ENCODE measurements around the gene TMEM30B. TPM values are rescaled to one million over a fixed set of nuclear protein-coding genes. Genes with fewer than 3 reads are reported as not detected.

Gene TMEM30B
- total RNA-seq, 2 donors from 2014 or later, result 2.0 to 3.7 TPM

GRCh38 chr14:61264010-61264571, 17.0 kb downstream of the TMEM30B start:
- Histone ChIP-seq H3K36me3 (no peaks in the 10 kb centered on the region), H3K4me3 (no peak overlapping the region), H3K27me3 (no peaks in the 10 kb centered on the region), H3K9me3 (no peaks in the 10 kb centered on the region), H3K27ac (no peak overlapping the region), H3K4me1 (no peaks in the 10 kb centered on the region)
- TF ChIP-seq, protein P1, sequence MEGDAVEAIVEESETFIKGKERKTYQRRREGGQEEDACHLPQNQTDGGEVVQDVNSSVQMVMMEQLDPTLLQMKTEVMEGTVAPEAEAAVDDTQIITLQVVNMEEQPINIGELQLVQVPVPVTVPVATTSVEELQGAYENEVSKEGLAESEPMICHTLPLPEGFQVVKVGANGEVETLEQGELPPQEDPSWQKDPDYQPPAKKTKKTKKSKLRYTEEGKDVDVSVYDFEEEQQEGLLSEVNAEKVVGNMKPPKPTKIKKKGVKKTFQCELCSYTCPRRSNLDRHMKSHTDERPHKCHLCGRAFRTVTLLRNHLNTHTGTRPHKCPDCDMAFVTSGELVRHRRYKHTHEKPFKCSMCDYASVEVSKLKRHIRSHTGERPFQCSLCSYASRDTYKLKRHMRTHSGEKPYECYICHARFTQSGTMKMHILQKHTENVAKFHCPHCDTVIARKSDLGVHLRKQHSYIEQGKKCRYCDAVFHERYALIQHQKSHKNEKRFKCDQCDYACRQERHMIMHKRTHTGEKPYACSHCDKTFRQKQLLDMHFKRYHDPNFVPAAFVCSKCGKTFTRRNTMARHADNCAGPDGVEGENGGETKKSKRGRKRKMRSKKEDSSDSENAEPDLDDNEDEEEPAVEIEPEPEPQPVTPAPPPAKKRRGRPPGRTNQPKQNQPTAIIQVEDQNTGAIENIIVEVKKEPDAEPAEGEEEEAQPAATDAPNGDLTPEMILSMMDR (IDR thresholded peaks at IDR 0.05), result no peak
- no peak for DNase-seq (ENCODE audit: low spot score)

GRCh38 chr14:61262082-61262481, 19.1 kb downstream of the TMEM30B start:
- H3K27me3 ChIP-seq, result no peaks in the 10 kb centered on the region
- no peak overlapping the region for H3K27ac ChIP-seq
- no peaks in the 10 kb centered on the region for H3K36me3 ChIP-seq
- TF ChIP-seq, protein P1 (IDR thresholded peaks at IDR 0.05), result no peak
- no peaks in the 10 kb centered on the region for H3K9me3 ChIP-seq
- no peak for DNase-seq (ENCODE audit: low spot score)
- no peak overlapping the region for H3K4me3 ChIP-seq
- H3K4me1 ChIP-seq, result no peaks in the 10 kb centered on the region

DNA sequence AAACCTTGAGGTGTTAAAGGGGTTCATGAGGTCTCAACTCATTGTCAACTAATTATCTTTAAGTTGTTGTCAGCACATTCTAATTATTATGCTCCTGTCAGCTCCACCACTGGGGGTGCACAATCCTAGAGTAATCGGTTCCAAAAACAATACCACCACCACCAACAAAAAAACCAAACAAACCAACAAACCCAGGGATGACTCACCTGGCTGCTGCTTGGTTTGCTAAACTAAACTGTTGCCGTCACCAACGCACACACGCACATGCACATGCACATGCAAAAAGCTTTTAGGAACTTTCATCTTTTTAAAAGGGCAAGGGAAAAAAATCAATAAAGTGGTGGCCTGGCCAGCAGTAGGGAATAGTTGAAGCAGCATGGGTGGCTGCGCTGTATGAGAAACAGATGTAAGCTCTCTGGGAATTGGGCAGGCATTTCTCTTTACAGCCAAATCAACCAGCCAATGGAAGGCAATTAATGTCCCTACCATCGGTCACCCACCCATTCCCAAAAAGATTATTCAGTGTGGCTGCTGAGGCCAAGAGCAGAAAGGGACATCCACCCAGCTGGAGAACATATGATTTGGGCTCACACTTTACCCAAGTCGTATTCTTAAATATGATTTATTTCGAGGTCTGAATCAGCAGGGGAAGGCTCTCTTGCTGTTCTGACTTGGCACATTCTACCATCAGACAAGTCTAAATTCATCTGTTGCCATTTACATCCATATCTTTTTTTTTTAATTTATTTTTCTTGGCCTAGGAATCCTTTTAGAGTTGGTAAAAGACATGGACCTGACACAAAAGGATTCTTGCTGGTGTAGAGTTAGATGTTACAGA, 20.0 kb downstream of the TMEM30B start:
- TF ChIP-seq, protein P1 (IDR thresholded peaks at IDR 0.05), result no peak
- H3K4me1 ChIP-seq, result no peaks in the 10 kb centered on the region
- no peaks in the 10 kb centered on the region for H3K27me3 ChIP-seq
- H3K27ac ChIP-seq, result no peak overlapping the region
- H3K36me3 ChIP-seq, result no peaks in the 10 kb centered on the region
- no peak for DNase-seq (ENCODE audit: low spot score)
- H3K4me3 ChIP-seq, result no peak overlapping the region
- H3K9me3 ChIP-seq, result no peaks in the 10 kb centered on the region

- H3K27me3 ChIP-seq, result no peaks in the 10 kb centered on the region
- H3K4me1 ChIP-seq, result no peaks in the 10 kb centered on the region
- TF ChIP-seq, protein P1 (IDR thresholded peaks at IDR 0.05), result no peak
- H3K9me3 ChIP-seq, result no peaks in the 10 kb centered on the region
- DNase-seq (ENCODE audit: low spot score), result no peak
- H3K27ac ChIP-seq, result no peak overlapping the region
- no peaks in the 10 kb centered on the region for H3K36me3 ChIP-seq
- H3K4me3 ChIP-seq, result no peak overlapping the region
Observed at GRCh38 chr14:61258985-61259384, 22.2 kb downstream of the TMEM30B start.

- no peak overlapping the region for H3K27ac ChIP-seq
Observed at GRCh38 chr14:61257469-61258057, 23.6 kb downstream of the TMEM30B start.

More at GRCh38 chr14:61257469-61258057, 23.6 kb downstream of the TMEM30B start:
- Histone ChIP-seq H3K4me3 (no peak overlapping the region), H3K36me3 (no peaks in the 10 kb centered on the region), H3K4me1 (no peaks in the 10 kb centered on the region), H3K27me3 (no peaks in the 10 kb centered on the region), H3K9me3 (no peaks in the 10 kb centered on the region)
- TF ChIP-seq, protein P1 (IDR thresholded peaks at IDR 0.05), result no peak
- DNase-seq (ENCODE audit: low spot score), result no peak
